H9 (cell line): ENCODE results near the gene DPH2. TPM values are rescaled to one million over a fixed set of nuclear protein-coding genes. Genes with fewer than 3 reads are reported as not detected.

ENCODE experiments used
- DNase-seq: peaks from one replicate; pipeline ENCODE4 v3.0.0-alpha.2; 2017
- H2AFZ ChIP-seq: one replicate; pipeline ENCODE4 v1.6.1; 2013; ENCODE audit warnings: mild to moderate bottlenecking, low read length, control low read depth, moderate library complexity
- H2AK5ac ChIP-seq: 2 replicates; pipeline ENCODE4 v1.6.1; 2013; ENCODE audit warnings: low read length, control low read depth, mixed read lengths; ENCODE audit not compliant: insufficient read length
- H2BK120ac ChIP-seq: one replicate; pipeline ENCODE4 v1.6.1; 2013; ENCODE audit warnings: low read depth, mild to moderate bottlenecking, low read length, control low read depth, inconsistent platforms; ENCODE audit not compliant: poor library complexity, severe bottlenecking
- H2BK12ac ChIP-seq: 2 replicates; pipeline ENCODE4 v1.6.1; 2013; ENCODE audit warnings: low read length, control low read depth, mixed read lengths, low read depth; ENCODE audit not compliant: insufficient read length
- H2BK15ac ChIP-seq: 2 replicates; pipeline ENCODE4 v1.6.1; 2013; ENCODE audit warnings: low read depth, low read length, control low read depth
- H2BK20ac ChIP-seq: one replicate; pipeline ENCODE4 v1.6.1; 2013; ENCODE audit warnings: low read depth, mild to moderate bottlenecking, low read length, control low read depth, inconsistent platforms; ENCODE audit not compliant: poor library complexity, severe bottlenecking
- H2BK5ac ChIP-seq: 2 replicates; pipeline ENCODE4 v1.6.1; 2013; ENCODE audit warnings: low read length, control low read depth, mixed read lengths; ENCODE audit not compliant: insufficient read length
- H3K14ac ChIP-seq: 2 replicates; pipeline ENCODE4 v1.6.1; 2013; ENCODE audit warnings: low read length, control low read depth; ENCODE audit not compliant: insufficient read depth
- H3K18ac ChIP-seq: 2 replicates; pipeline ENCODE4 v1.6.1; 2013; ENCODE audit warnings: low read depth, mild to moderate bottlenecking, mixed read lengths, low read length, control low read depth; ENCODE audit not compliant: insufficient read length
- H3K23ac ChIP-seq: 2 replicates; pipeline ENCODE4 v1.6.1; 2013; ENCODE audit warnings: low read length, control low read depth, mixed read lengths, low read depth; ENCODE audit not compliant: insufficient read length
- H3K23me2 ChIP-seq: 2 replicates; pipeline ENCODE4 v1.6.1; 2013; ENCODE audit warnings: low read depth, mild to moderate bottlenecking, mixed read lengths, low read length, control low read depth; ENCODE audit not compliant: insufficient read length, poor library complexity, severe bottlenecking
- H3K27ac ChIP-seq: 2 replicates; pipeline ENCODE4 v1.5.1; 2013; ENCODE audit warnings: low read length, control low read depth, mixed read lengths, low read depth; ENCODE audit not compliant: insufficient read length
- H3K27me3 ChIP-seq: 2 replicates; pipeline ENCODE4 v1.6.1; 2013; ENCODE audit warnings: low read length, control low read depth, inconsistent platforms; ENCODE audit not compliant: insufficient read depth
- H3K4ac ChIP-seq: 2 replicates; pipeline ENCODE4 v1.6.1; 2013; ENCODE audit warnings: low read depth, mild to moderate bottlenecking, control low read depth, inconsistent platforms, low read length, moderate library complexity
- H3K4me1 ChIP-seq: 2 replicates; pipeline ENCODE4 v1.6.1; 2013; ENCODE audit warnings: low read length, control low read depth, inconsistent platforms; ENCODE audit not compliant: insufficient read depth
- H3K4me2 ChIP-seq: 2 replicates; pipeline ENCODE4 v1.6.1; 2013; ENCODE audit warnings: low read length, control low read depth, mixed read lengths; ENCODE audit not compliant: insufficient read length, insufficient read depth
- H3K56ac ChIP-seq: 2 replicates; pipeline ENCODE4 v1.6.1; 2013; ENCODE audit warnings: low read depth, mild to moderate bottlenecking, mixed read lengths, low read length, control low read depth; ENCODE audit not compliant: insufficient read length
- H3K79me1 ChIP-seq: 2 replicates; pipeline ENCODE4 v1.6.1; 2013; ENCODE audit warnings: low read depth, mild to moderate bottlenecking, moderate library complexity, low read length, control low read depth, inconsistent platforms; ENCODE audit not compliant: insufficient read depth, poor library complexity, severe bottlenecking
- H3K79me2 ChIP-seq: 2 replicates; pipeline ENCODE4 v1.6.1; 2013; ENCODE audit warnings: low read length, control low read depth, inconsistent platforms; ENCODE audit not compliant: insufficient read depth
- H3K9ac ChIP-seq: 2 replicates; pipeline ENCODE4 v1.6.1; 2013; ENCODE audit warnings: low read length, control low read depth, mixed read lengths; ENCODE audit not compliant: insufficient read length; ENCODE audit errors: extremely low read depth
- H3K9me3 ChIP-seq: one replicate; pipeline ENCODE4 v1.6.1; 2013; ENCODE audit warnings: low read depth, low read length, inconsistent platforms; ENCODE audit not compliant: control insufficient read depth
- H3T11ph ChIP-seq: one replicate; pipeline ENCODE4 v1.6.1; 2013; ENCODE audit warnings: mild to moderate bottlenecking, low read length, control low read depth, inconsistent platforms
- H4K20me1 ChIP-seq: one replicate; pipeline ENCODE4 v1.6.1; 2013; ENCODE audit not compliant: control insufficient read depth, insufficient read length, insufficient read depth
- H4K5ac ChIP-seq: 2 replicates; pipeline ENCODE4 v1.6.1; 2013; ENCODE audit warnings: low read depth, mild to moderate bottlenecking, mixed read lengths, low read length, control low read depth; ENCODE audit not compliant: insufficient read length
- H4K8ac ChIP-seq: replicated peaks from 2 replicates; pipeline ENCODE4 v1.6.1; 2013; ENCODE audit warnings: low read length, control low read depth, mixed read lengths, low read depth; ENCODE audit not compliant: insufficient read length
- H4K91ac ChIP-seq: 2 replicates; pipeline ENCODE4 v1.6.1; 2013; ENCODE audit warnings: low read depth, mild to moderate bottlenecking, moderate library complexity, mixed read lengths, low read length, control low read depth; ENCODE audit not compliant: insufficient read length
- H3K27ac Mint-ChIP-seq, 3 experiments: 2 replicates in 2 of 3; 3 replicates in 1 of 3; pipeline ENCODE4 v1.8.0; 2020 to 2021; ENCODE audit warnings: mixed read lengths in 3 of 3, mild to moderate bottlenecking in 1 of 3, moderate library complexity in 1 of 3
- H3K27me3 Mint-ChIP-seq: 2 replicates; pipeline ENCODE4 v1.8.0; 2021; ENCODE audit warnings: low read depth, mild to moderate bottlenecking, moderate library complexity, mixed read lengths
- H3K36me3 Mint-ChIP-seq, 3 experiments: 2 replicates in 2 of 3; 3 replicates in 1 of 3; pipeline ENCODE4 v1.8.0; 2020 to 2021; ENCODE audit warnings: low read depth in 3 of 3, mixed read lengths in 3 of 3; ENCODE audit not compliant: insufficient read depth in 1 of 3
- H3K4me1 Mint-ChIP-seq, 2 experiments: 2 replicates each; pipeline ENCODE4 v1.8.0; 2020; ENCODE audit warnings: mixed read lengths in 2 of 2
- H3K4me3 Mint-ChIP-seq, 2 experiments: 2 replicates in 1 of 2; 3 replicates in 1 of 2; pipeline ENCODE4 v1.8.0; 2020 to 2021; ENCODE audit warnings: mild to moderate bottlenecking in 2 of 2, mixed read lengths in 2 of 2, moderate library complexity in 1 of 2
- H3K9me3 Mint-ChIP-seq, 2 experiments: 2 replicates in 1 of 2; 3 replicates in 1 of 2; pipeline ENCODE4 v1.8.0; 2020; ENCODE audit warnings: mild to moderate bottlenecking in 2 of 2, mixed read lengths in 2 of 2, moderate library complexity in 1 of 2
- WGBS: extraction: QIAGEN DNeasy Blood & Tissue Kit; methylation state at CpG from one replicate; pipeline ENCODE4 v1.1.7; 2013; ENCODE audit warnings: missing lambda C conversion rate, low lambda C conversion rate, mixed read lengths; ENCODE audit not compliant: insufficient read length; ENCODE audit errors: extremely low coverage; 5-methylcytosine and 5-hydroxymethylcytosine counted together
- total RNA-seq: library from RNA; stranded (reverse); gene quantifications from 2 replicates; pipeline ENCODE4 v1.2.1, GENCODE V29; 2021
- TF ChIP-seq, protein P1 (sequence below): fragments of 200-600 bp; sonication (generic); conservative IDR thresholded peaks from 3 replicates; pipeline ENCODE4 v1.8.0; 2021; ENCODE audit warnings: antibody characterized with exemption, mild to moderate bottlenecking

DPH2 gene
- total RNA-seq, 1 experiment from 2014 or later: 74.4 TPM

DNA sequence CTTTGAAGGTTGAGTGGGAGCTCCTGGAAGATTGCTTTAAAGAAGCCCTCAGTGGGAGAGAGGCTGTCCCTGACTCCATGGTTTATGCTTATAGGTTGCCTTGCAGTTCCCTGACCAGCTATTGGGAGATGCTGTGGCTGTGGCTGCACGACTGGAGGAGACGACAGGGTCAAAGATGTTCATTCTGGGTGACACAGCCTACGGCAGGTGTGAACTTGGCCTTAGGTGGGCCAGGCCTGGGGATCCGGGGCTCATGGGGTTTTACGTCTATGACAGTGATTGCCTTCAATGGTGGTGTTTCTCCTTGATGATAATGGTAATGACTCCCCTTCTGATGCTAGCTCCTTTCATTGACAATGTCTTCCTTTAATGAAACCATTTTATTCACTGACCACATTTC is 692 bp downstream of the DPH2 start:
- Histone ChIP-seq H2BK120ac (no peak overlapping the region), H3K23me2 (peaks cover 14% of the 10 kb centered on the region), H3K4ac (no peak overlapping the region), H3K4me2 (peak overlapping the region; percentile 81), H3K27me3 (no peaks in the 10 kb centered on the region), H3K56ac (no peak overlapping the region), H3K79me2 (peaks cover 2% of the 10 kb centered on the region; the same call in 1 of the 2 replicates), H3K23ac (no peak overlapping the region), H2BK12ac (no peak overlapping the region), H3T11ph (no peak overlapping the region), H3K27ac (no peak overlapping the region), H3K18ac (no peak overlapping the region), H2BK20ac (no peak overlapping the region), H3K79me1 (peaks cover 4% of the 10 kb centered on the region), H3K4me1 (no peaks in the 10 kb centered on the region; the same call in 1 of the 2 replicates), H4K5ac (no peak overlapping the region), H2AK5ac (no peak overlapping the region), H3K14ac (no peak overlapping the region), H4K20me1 (no peaks in the 10 kb centered on the region), H2BK5ac (no peak overlapping the region), H2BK15ac (no peak overlapping the region), H3K9ac (peak overlapping the region; percentile 68), H2AFZ (no peak overlapping the region), H4K8ac (no peak overlapping the region), H4K91ac (no peak overlapping the region), H3K9me3 (no peaks in the 10 kb centered on the region)
- DNase-seq: no peak
- Mint-ChIP-seq H3K27me3 (peaks cover 1% of the 10 kb centered on the region), H3K4me1 (peaks cover 18 to 20% of the 10 kb centered on the region in 2 experiments), H3K36me3 (peaks cover 10 to 31% (median 14%) of the 10 kb centered on the region in 3 experiments; a peak in 6 of 7 replicates), H3K9me3 (no peaks in the 10 kb centered on the region), H3K27ac (peak overlapping the region in 1 of 3 experiments; percentile 95; a peak in 1 of 7 replicates), H3K4me3 (peak overlapping the region; percentile 98 to 100)
- no CpG with 5 or more reads among the region's 5 CpGs for WGBS
- TF ChIP-seq, protein P1, sequence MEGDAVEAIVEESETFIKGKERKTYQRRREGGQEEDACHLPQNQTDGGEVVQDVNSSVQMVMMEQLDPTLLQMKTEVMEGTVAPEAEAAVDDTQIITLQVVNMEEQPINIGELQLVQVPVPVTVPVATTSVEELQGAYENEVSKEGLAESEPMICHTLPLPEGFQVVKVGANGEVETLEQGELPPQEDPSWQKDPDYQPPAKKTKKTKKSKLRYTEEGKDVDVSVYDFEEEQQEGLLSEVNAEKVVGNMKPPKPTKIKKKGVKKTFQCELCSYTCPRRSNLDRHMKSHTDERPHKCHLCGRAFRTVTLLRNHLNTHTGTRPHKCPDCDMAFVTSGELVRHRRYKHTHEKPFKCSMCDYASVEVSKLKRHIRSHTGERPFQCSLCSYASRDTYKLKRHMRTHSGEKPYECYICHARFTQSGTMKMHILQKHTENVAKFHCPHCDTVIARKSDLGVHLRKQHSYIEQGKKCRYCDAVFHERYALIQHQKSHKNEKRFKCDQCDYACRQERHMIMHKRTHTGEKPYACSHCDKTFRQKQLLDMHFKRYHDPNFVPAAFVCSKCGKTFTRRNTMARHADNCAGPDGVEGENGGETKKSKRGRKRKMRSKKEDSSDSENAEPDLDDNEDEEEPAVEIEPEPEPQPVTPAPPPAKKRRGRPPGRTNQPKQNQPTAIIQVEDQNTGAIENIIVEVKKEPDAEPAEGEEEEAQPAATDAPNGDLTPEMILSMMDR: no peak
